K562 (cell line): ENCODE measurements around the gene PRPSAP2.

ENCODE experiments used
- CBX8 ChIP-seq: fragments of 200-600 bp; sonication (generic); IDR thresholded peaks from 2 replicates; pipeline ENCODE4 v1.6.1; 2012; ENCODE audit warnings: borderline replicate concordance, mixed run types, low read depth, mild to moderate bottlenecking, moderate library complexity, mixed read lengths, low read length, control low read depth, inconsistent platforms; ENCODE audit not compliant: poor library complexity, severe bottlenecking; ENCODE audit errors: extremely low read depth
- FOXJ3 ChIP-seq: sonication (generic); formaldehyde crosslinking; IDR thresholded peaks from 2 replicates; pipeline ENCODE4 v1.4.0; 2020; ENCODE audit warnings: mild to moderate bottlenecking, missing genetic modification reagents
- FOXK1 ChIP-seq: sonication (generic); formaldehyde crosslinking; IDR thresholded peaks from 2 replicates; pipeline ENCODE4 v1.8.0; 2022; ENCODE audit warnings: missing genetic modification reagents, mild to moderate bottlenecking, borderline replicate concordance
- FOXP1 ChIP-seq: sonication (generic); formaldehyde crosslinking; IDR thresholded peaks from 2 replicates; pipeline ENCODE4 v1.8.0; 2022; ENCODE audit warnings: mild to moderate bottlenecking, missing genetic modification reagents
- KAT2B ChIP-seq: IDR thresholded peaks from one replicate; pipeline ENCODE4 v1.6.1; 2012; ENCODE audit warnings: low read depth, mild to moderate bottlenecking, control low read depth, inconsistent platforms, low read length, moderate library complexity
- RAD21 ChIP-seq, 2 experiments: fragments of 250-450 bp in 1 of 2; fragments of 450-650 bp in 1 of 2; sonication (Bioruptor Pico) in 1 of 2; formaldehyde crosslinking in 1 of 2; IDR thresholded peaks in 1 of 2; conservative IDR thresholded peaks in 1 of 2; 2 replicates each; pipeline versions ENCODE4 v1.4.0 to v1.8.0; 2020 to 2022; ENCODE audit warnings: mild to moderate bottlenecking in 2 of 2, moderate library complexity in 1 of 2
- TARDBP ChIP-seq: fragments of 450-650 bp; IDR thresholded peaks from 2 replicates; pipeline ENCODE4 v1.6.1; 2016
- TF ChIP-seq, protein P1 (sequence below), 3 experiments: IDR thresholded peaks in 2 of 3; conservative IDR thresholded peaks in 1 of 3; 2 replicates each; pipeline ENCODE4 v1.5.1; 2011 to 2012; ENCODE audit warnings: low read length in 3 of 3, mild to moderate bottlenecking in 3 of 3, control low read depth in 2 of 3, improper control_type of control experiment in 1 of 3, inconsistent platforms in 1 of 3, low read depth in 1 of 3, mixed read lengths in 1 of 3, moderate library complexity in 1 of 3; ENCODE audit not compliant: insufficient read depth in 2 of 3

DNA sequence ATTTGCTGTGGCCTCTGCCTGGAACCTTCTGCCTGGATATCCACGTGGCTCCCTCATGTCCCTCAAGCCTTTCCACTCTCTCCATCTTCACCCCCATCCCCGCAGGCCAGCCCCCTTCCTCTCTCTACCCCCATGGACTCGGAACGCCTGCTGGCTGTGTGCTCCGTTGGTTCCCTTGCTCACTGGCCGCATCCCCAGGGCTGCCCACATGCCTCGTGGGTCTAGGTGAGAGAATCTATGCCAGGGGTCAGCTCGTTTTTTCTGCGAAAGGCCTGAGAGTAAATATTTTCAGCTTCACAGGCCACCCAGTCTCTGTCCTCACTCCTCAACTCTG is 106.1 kb downstream of the PRPSAP2 start:
- no peak for TF ChIP-seq KAT2B
- TF ChIP-seq TARDBP: no peak
- TF ChIP-seq CBX8: no peak
- no peak for TF ChIP-seq RAD21 (CRISPR knock-in tag; conservative IDR thresholded peaks at IDR 0.05 in 1 of 2, IDR thresholded peaks at IDR 0.05 in 1 of 2)
- no peak for TF ChIP-seq FOXK1 (CRISPR knock-in tag)
- no peak for TF ChIP-seq FOXP1 (CRISPR knock-in tag)
- TF ChIP-seq FOXJ3 (CRISPR knock-in tag): no peak
- TF ChIP-seq, protein P1, sequence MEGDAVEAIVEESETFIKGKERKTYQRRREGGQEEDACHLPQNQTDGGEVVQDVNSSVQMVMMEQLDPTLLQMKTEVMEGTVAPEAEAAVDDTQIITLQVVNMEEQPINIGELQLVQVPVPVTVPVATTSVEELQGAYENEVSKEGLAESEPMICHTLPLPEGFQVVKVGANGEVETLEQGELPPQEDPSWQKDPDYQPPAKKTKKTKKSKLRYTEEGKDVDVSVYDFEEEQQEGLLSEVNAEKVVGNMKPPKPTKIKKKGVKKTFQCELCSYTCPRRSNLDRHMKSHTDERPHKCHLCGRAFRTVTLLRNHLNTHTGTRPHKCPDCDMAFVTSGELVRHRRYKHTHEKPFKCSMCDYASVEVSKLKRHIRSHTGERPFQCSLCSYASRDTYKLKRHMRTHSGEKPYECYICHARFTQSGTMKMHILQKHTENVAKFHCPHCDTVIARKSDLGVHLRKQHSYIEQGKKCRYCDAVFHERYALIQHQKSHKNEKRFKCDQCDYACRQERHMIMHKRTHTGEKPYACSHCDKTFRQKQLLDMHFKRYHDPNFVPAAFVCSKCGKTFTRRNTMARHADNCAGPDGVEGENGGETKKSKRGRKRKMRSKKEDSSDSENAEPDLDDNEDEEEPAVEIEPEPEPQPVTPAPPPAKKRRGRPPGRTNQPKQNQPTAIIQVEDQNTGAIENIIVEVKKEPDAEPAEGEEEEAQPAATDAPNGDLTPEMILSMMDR (IDR thresholded peaks at IDR 0.05 in 2 of 3, conservative IDR thresholded peaks at IDR 0.05 in 1 of 3; ENCODE audit: insufficient read depth in 2 of 3, low read depth in 1 of 3, low read length in 3 of 3): no peak
